Vagina (tissue), 2 donors: ENCODE measurements around the gene MAP1LC3B.

ENCODE experiments used
- POLR2A ChIP-seq, 2 donors: fragments of 450-650 bp; IDR thresholded peaks; one replicate each; pipeline ENCODE4 v1.6.1; 2017; ENCODE audit warnings: antibody characterized with exemption in 2 of 2, mild to moderate bottlenecking in 2 of 2, moderate library complexity in 2 of 2
- POLR2AphosphoS5 ChIP-seq, 2 donors: sonication (generic); formaldehyde crosslinking; IDR thresholded peaks; one replicate each; pipeline ENCODE4 v1.9.0; 2017; ENCODE audit warnings: antibody characterized with exemption in 2 of 2, mild to moderate bottlenecking in 2 of 2, low read depth in 1 of 2; ENCODE audit not compliant: insufficient read depth in 1 of 2
- TF ChIP-seq, protein P1 (sequence below), 3 experiments: fragments of 450-650 bp in 2 of 3; fragments of 200-600 bp in 1 of 3; sonication (generic) in 1 of 3; IDR thresholded peaks; one replicate each; pipeline ENCODE4 v1.5.1; 2017 to 2019; ENCODE audit warnings: antibody characterized with exemption in 3 of 3, mild to moderate bottlenecking in 2 of 3, moderate library complexity in 2 of 3

- TF ChIP-seq, protein P1, sequence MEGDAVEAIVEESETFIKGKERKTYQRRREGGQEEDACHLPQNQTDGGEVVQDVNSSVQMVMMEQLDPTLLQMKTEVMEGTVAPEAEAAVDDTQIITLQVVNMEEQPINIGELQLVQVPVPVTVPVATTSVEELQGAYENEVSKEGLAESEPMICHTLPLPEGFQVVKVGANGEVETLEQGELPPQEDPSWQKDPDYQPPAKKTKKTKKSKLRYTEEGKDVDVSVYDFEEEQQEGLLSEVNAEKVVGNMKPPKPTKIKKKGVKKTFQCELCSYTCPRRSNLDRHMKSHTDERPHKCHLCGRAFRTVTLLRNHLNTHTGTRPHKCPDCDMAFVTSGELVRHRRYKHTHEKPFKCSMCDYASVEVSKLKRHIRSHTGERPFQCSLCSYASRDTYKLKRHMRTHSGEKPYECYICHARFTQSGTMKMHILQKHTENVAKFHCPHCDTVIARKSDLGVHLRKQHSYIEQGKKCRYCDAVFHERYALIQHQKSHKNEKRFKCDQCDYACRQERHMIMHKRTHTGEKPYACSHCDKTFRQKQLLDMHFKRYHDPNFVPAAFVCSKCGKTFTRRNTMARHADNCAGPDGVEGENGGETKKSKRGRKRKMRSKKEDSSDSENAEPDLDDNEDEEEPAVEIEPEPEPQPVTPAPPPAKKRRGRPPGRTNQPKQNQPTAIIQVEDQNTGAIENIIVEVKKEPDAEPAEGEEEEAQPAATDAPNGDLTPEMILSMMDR (IDR thresholded peaks at IDR 0.05) = no peak
- TF ChIP-seq POLR2A (IDR thresholded peaks at IDR 0.05) = no peak
- no peak for TF ChIP-seq POLR2AphosphoS5 (IDR thresholded peaks at IDR 0.05; ENCODE audit: insufficient read depth in 1 of 2, low read depth in 1 of 2)
Observed at GRCh38 chr16:87412996-87413421, 20.9 kb downstream of the MAP1LC3B start.
